Renal cortical epithelial cell (primary cell): ENCODE results near the gene IFI27L1. TPM values are rescaled to one million over a fixed set of nuclear protein-coding genes. Genes with fewer than 3 reads are reported as not detected.

Experiments used
- DNase-seq: peaks from one replicate; pipeline ENCODE4 v3.0.0-alpha.2; 2011; ENCODE audit warnings: low read depth
- total RNA-seq: library from RNA; depleted of rRNA; stranded (reverse); fragments of >200 nt; gene quantifications from 2 replicates; pipeline ENCODE4 v1.2.3, GENCODE V29; 2014

Gene IFI27L1
- total RNA-seq, 1 donor from 2014 or later = 7.5 TPM

DNA sequence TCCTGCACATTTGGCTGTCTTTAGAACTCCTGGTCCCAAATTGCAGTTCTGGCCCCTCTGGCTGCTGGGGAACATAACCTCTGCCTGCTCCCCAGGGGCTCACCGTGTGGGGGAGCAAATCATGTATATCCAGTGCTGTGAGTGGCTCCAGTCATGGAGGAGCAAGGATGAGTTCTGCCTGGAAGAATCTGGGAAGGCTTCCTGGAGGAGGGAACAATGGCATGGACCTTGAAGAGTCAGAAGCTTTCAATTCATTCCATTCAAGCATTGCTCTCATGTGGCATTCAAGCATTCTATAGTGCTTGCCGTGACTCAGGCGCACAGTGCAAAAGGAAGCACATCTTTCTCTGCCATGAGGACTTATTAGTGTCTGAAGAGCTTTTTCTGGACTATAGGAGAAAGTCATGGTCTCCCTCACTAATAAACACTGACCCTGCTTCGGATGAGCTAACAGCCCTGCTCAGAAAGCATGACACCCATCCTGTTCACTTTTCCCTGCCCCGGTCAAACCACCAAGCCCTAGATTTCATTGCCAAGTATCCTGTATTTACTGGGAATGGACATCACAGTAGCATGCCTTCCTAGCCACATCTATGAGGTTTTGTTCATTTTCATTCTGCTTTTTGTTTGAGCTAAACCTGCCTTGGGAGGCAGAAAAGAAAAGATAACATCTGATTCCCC lies 32.9 kb downstream of the IFI27L1 start:
- DNase-seq = peak; percentile 80

DNA sequence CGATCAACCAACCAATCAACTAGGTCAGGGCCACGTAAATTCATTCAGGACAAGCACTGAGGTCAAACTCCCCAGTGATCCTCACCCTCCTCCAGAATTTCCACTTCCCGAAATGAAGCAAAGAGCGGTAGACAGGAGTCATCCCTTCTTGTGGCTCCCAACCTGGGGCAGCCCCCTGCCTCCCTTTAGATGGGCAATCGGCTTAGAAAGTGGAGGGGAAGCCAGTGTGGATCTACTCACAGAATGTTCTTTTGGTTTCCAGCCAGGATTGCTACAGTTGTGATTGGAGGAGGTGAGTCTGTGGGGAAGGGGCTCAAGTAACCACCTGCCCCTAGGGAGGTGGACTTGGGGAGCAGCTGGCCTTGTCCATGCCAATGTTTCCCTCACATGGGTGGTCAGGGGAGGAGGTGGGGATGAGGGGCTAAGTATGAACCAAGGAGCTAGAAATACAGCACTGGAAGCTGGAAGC lies 33.5 kb downstream of the IFI27L1 start:
- DNase-seq = no peak

DNA sequence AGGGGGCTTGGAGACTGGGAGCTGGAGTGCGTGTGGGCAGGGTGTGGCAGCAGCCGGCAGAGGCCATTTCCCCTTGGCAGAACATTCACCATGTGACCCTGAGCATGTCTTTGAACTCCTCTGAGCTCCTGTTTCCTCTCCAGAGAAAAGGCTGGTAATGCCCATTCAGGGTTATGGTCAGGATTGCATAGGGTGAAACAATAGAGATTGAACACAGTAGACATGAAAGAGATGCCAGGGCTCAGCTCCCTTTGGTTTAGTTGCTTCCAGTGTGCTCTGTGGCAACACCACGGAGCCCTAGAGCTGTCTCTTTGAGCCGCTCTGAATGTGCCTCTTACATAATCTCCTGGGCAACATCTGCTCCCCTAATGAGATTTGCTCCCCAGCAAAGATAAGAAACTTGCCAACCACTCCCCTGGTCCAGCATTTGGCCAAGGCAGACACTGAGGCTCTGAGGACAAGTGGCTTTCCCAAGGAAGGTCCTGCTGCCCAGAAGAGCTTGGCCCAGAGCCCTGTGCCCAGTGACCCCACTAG lies 34.0 kb downstream of the IFI27L1 start:
- DNase-seq = no peak

DNA sequence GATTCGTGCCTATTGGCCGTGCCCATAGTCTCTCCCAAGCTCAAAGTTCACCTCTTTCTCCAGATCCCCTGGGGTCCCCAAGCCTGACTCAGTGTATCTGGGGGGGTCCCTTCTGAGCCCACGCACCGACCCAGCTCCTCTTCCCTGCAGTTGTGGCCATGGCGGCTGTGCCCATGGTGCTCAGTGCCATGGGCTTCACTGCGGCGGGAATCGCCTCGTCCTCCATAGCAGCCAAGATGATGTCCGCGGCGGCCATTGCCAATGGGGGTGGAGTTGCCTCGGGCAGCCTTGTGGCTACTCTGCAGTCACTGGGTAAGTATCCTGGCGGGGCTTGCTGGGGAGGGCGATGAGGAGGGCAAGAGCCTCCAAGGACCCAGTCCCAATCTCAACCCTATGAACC lies 34.5 kb downstream of the IFI27L1 start:
- DNase-seq = no peak

DNA sequence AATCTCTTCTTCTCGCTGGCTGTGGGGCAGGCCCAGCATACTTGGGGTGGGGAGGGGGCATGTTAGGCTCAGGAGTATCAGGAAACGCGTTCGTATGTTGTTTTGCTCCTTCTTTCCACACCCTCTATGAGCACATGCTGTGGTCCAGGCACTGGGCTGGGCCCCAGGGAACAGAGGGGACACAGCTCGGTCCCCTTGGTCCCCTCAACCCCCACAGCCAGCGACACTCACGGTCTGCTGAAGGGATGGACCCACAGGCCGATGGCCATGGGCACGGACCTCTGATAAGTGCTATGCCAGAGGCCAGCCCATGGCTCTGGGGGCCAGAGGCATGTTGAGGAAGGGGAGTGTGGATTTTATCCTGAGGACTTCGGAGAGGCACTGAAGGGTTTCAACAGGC lies 35.6 kb downstream of the IFI27L1 start:
- no peak for DNase-seq

DNA sequence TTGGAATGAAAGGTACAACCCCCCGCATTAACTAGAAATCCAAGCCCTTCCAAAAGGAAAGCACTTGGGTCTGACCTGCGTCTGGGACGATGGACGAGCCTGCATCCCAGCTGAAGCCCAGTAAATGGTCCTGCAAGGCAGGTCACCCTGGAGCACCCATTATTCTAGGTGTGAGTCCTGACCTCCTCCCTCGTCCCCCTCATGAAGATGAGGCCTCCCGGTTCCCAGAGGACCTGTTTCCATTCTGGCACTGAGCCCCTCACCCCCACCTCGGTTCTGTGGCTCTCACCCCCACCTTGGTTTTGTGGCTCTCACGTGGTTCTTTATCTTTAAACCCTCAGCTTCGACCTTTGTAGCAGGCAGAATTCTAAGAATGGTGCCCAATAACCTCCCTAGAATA lies 36.7 kb downstream of the IFI27L1 start:
- DNase-seq = no peak

DNA sequence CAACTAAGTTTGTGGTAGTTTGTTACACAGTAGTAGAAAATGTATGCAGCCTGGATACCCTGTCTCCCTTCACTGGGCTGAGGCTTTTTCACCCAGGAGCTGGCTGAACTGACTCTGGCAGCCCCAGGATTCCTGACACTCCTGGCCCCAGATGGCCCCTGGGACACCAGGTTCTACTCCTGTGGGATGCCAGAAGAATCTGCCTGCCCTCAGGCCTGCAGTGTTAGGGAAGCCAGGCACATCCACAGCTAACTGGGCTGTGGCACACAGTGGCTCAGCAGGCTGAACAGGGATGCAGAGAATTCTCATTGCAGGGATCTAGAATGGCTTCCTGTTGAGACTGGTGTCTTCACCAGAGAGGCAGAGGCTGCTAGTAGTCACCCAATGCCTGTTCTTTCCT lies 38.0 kb downstream of the IFI27L1 start:
- no peak for DNase-seq

DNA sequence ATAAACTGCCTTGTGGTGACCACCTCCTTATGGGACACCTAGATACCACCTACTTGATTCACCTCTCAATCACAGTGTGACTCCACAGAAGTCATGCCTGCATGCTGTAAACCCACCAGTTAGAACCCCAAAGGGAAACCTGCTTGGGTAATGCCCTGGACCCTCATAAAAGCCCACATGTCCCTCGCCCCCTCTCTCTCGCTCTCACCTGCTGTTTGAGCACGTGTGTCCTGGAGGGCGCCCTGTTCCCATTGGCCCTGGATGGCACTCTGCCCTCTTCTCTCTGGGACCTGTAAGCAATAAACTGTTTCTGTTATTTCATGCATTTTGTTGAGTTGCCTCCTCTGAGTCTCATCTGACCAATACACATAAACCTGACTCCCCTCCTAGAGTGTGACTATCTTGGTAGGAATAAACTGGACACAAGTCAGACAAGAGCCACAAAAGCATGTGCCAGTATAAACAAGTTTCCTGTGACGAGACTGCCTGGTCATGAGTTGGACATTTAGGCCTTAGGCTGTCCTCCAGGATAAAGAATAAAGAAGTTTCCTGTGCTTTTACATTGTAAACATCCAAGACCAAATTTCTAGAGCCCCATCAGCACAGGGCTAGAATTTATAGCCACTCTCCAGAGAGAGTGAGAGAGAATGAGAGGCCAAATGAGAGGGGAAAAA lies 39.7 kb downstream of the IFI27L1 start:
- peak; percentile 43 for DNase-seq

DNA sequence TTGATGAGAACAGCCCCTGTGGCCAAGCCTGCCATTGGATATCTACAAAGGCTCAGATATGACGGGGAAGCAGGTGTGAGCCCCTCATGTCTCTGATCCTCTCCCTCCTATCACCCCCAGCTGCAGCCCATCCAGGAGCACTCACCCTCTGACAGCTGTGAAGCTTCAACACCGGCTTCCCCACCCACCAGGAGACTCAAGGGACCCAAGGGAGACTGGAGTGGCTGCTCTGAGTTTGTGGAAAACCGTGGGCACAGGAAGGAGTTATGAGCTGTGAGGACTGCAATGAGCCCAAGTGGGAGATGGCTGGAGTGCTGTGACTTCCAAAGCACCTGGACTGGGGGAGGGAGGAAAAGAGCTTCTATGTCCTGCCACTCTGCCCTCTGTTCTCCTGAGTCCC lies 40.4 kb downstream of the IFI27L1 start:
- no peak for DNase-seq

DNA sequence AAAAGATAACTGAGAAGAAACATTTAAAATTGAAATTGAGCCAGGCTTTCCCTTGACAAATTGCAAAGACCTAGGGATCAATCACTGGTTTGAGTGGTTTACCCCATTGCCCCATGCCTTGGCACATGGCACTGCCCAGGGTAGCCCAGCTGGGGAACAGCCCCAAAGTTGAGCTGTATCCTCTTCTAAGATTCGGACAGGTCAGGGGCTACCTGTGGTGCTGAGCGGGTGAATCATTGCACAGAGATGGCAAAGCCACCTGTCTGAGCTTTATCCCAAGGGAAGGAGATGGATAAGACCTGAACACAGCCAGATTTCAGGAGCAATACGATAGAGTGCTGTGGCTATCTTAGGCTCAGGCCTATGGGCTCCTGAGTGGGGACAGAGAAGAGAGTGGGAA lies 41.3 kb downstream of the IFI27L1 start:
- DNase-seq = no peak

DNA sequence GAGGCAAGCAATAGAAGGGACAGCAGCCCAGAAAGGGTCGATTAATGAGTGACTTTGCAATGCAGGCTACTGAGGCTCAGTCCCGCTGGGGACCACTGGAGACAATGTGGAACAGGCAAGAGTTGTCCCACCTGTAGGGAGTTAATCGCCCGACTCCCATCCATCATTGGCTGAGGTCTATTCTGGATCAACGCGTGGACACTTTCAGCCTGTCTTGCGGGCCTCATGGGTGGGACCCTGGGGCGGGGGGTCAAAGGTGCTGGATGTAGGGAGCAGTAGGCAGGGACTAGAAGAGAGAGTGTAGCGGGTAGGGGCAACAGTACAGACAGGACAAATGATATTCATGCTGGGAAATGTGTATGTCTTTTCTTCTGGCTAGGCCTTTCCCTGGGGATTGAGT lies 42.2 kb downstream of the IFI27L1 start:
- DNase-seq = no peak

DNA sequence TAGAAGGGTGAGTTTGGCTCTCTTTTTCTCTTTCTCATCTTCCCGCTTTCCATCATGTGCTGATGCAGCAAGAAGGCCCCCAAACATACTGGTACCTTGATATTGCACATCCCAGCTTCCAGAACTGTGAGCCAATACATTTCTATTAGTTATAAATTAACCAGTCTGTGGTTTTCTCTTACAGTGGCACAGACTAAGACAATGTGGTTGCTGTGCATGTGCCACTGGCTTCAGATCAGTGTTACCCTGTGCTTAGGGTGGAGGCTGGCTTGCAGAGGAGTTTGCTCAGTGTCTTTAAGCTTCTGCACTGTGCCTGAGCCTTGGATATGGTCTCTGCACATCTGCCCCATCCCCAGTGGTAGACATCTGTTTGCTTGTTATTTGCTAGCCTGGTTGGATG lies 42.8 kb downstream of the IFI27L1 start:
- peak; percentile 87 for DNase-seq

DNA sequence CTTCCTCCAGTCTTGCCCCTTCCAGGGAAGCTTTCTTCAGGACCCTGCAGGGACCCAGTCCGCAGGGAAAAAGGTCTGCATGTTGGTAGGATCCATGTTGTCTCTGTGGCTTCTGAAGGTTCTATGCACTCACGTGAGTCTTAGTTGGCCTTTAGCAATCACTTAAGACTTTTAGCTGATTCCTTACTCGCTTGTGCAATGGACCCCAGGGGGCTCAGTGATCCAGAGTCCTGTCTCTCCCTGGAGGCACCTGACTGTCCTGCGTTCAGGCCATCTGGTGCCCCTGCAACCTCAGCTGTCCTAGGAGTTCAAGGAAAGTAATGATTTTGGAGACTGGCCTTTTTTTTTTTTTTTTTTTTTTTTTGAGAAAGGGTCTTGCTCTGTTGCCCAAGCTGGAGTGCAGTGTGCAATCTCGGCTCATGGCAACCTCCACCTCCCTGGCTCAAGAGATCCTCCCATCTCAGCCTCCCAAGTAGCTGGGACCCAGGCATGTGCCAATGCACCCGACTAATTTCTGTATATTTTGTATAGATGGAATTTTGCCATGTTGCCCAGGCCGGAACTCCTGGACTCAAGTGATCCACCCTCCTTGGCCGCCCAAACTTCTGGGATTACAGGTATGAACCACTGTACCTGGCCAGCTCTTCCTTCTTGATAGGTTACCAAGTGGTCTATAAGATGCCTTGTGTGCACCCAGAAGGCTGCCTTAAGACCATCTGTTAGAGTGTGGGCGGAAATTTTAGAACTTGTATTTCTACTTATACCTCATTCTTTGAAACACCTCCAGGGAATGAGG lies 43.7 kb downstream of the IFI27L1 start:
- DNase-seq = no peak

DNA sequence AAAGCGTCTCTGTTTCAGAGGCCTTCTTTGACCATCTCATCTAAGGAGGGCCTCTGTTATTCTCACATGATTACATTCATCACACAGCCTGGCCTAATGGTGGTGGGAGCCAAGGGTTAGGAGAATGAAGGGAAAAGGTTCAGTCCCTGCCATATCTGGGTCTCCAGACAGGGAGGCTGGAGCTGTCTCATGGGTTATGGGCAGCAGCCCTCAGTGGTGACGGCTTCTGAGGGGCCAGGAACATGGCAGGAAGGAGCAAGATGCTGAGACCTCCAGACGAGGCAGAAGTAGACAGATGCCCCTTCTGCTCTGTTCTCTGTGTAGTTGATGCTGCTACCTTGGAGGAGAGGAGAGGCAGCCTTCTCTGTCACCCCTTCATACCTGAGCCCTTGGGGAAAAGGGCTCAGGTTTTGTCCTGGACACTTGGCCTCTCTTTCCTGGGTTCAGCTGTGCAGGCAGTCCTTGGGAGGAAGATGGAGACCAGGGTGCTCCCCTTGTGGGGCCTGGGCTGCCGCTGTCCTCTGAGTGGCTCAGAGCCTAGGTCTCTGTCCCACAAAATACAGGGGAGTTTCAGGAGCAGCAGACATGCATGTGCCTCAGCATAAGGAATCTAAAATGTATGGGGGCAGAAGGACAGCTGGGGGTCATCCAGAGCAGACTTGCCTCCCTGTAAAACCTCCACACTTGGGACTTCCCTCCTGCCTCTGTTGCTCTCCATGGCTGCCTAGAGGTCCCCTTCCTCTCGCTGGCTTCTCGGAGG lies 44.7 kb downstream of the IFI27L1 start:
- DNase-seq = no peak

DNA sequence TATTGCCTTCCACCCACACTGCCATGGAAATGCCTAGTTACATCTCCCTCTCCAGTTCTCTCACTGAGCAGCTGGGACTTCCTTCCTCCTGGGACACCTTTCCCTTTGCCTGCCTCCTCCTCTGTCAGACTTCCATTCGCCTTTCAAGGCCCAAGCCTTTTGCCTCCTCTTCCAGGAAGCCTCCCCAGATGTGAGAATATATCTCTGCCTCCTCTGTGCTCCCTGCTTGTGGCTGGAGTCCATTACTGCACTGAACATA lies 45.2 kb downstream of the IFI27L1 start:
- no peak for DNase-seq

DNA sequence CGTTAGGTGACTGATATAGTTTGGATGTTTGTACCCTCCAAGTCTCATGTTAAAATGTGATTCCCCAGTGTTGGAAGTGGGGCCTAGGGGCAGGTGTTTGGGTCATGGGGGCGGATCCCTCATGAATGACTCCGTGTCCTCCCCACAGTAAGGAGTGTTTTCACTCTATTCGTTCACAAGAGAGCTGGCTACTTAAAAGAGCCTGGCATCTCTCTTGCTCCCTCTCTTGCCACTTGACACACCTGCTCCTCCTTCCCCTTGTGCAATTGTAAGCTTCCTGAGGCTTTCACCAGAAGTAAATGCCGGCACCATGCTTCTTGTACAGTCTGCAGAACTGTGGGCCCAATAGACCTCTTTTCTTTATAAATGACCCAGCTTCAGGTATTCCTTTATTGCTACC lies 45.7 kb downstream of the IFI27L1 start:
- no peak for DNase-seq

DNA sequence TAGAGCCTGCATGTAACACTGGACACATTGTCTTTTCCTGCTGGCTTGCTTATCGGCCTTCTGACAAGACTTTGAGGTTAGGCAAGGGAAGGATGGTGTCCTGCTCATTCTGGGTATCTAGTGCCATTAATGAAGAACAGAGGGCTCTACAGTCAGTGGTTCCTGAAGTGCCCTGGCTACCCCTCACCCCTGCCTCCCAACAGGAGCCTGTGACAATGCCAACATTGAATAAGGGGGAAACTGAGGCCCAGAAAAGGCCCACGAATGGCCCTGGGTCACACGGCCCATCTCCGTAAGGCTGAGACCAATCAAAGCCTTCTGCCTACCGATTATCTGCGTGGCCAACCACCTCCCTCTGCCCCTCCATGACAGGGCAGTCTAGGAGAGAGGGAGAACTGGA lies 46.2 kb downstream of the IFI27L1 start:
- no peak for DNase-seq

DNA sequence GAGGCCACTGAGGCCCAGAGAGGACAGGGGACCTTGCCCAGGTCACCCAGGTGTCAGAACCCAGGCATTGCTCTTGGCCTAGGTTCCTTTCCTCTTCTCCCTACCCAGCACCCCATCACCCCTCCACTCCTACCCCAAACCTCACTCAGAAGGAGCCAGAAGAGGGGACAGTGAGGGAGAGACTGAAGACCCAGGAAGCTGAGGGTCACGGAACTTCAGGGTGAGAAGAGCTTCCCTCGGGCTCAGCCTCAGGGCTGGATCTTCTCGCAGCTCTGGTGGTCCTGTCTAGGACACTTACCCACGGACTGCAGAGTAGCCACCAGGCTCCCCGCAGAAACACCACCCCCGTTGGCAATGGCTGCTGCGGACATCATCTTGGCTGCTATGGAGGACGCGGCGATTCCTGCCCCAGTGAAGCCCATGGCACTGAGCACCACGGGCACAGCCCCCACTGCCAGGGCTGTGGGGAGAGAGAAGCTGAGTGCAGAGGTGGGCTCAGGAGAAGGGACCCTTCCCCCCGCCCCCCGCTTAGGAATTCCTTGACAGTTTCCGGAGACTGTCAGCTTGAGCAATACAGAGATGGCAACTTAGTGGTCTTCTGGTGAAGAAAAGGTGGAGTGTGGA lies 47.2 kb downstream of the IFI27L1 start:
- DNase-seq = no peak

DNA sequence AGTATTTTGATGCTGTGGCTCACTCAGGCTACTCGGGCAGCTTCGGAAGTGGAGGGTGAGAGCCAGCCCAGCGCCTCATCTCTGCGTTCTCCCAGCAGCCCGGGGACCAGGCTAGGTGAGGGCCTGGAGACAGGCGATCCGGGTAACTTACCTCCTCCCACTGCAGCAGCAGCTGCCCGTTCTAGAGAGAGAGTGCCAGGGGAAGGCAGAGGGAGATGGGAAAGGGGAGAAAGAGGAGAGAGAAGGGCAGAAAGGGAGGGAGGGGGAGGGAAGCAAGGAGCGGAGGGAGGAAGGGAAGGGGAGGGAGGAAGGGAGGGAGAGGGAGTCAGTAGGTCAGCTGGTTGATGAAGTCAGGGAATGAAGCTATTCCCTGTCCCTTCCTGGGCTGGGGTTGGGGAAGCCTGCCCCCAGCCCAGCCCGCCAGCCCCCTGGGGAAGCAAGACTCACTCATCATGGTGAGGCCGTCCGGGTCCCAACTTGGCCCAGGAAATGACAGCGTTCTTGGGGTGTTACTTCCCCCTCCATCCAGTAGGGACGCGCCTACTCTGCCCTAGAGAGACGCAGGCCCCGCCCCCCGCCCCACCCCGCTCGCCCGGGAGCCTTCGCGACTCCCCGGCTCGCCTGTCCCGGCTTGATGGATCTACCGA lies 48.1 kb downstream of the IFI27L1 start, which contains the start of gene IFI27L2:
Gene IFI27L2 (minus strand): TSS at position 494 of the 647 bp plus-strand sequence. CDS start 40 bp downstream, at position 454.
- DNase-seq = peak; percentile 48

DNA sequence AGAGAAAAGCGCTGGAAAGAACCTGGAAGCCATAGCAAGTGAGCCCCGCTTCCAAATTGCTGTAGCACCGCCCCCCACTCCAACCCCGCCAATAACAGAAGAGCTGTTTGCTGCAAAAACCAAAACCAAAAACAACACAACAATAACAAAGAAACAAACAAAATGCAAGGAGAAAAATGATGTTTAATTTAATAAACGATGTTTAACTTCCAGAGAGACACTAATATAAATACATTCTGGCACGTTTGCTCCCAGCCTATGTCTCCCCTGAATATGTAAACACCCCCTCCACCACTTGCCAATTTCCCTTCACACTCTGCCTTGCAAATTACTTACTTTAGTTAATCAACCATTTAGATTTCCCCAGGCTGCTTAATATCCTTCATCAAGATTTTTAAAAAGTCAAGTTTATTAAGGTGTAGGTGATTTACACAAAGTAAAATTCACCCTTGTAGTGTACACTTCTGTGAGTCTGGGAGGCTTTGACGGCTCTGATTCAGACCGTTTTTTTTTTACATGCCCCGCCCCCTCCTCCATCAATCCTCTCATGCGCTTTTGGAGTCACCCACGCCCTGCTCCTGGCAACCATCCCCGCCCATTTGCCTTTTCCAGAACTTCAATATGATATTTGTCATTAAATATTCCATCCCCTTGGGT lies 48.8 kb downstream of the IFI27L1 start:
- DNase-seq = peak; percentile 38
